Transverse colon (tissue), 4 donors: ENCODE measurements around the gene SESN1. TPM values are rescaled to one million over a fixed set of nuclear protein-coding genes. Genes with fewer than 3 reads are reported as not detected.

ENCODE experiments used
- DNase-seq: peaks from one replicate; pipeline ENCODE4 v3.0.0-alpha.2; 2019
- H3K27ac ChIP-seq, 4 donors: fragments of 200-600 bp; sonication (generic); 2 replicates each; pipeline ENCODE4 v1.5.1; 2016 to 2018; ENCODE audit warnings: inconsistent platforms in 4 of 4
- H3K27me3 ChIP-seq: fragments of 200-600 bp; sonication (generic); 2 replicates; pipeline ENCODE4 v1.5.1; 2017; ENCODE audit warnings: inconsistent platforms
- H3K36me3 ChIP-seq, 4 donors: fragments of 200-600 bp; sonication (generic); 2 replicates each; pipeline ENCODE4 v1.5.1; 2017 to 2019; ENCODE audit warnings: inconsistent platforms in 4 of 4
- H3K4me1 ChIP-seq, 4 donors: fragments of 200-600 bp; sonication (generic); 2 replicates each; pipeline ENCODE4 v1.5.1; 2017 to 2020; ENCODE audit warnings: inconsistent platforms in 4 of 4
- H3K4me3 ChIP-seq, 4 donors: fragments of 200-600 bp; sonication (generic); 1 replicate in 1 of 4; 2 replicates in 3 of 4; pipeline versions ENCODE4 v1.5.1 to v1.6.1; 2017 to 2019; ENCODE audit warnings: inconsistent platforms in 4 of 4
- H3K9me3 ChIP-seq, 2 donors: fragments of 200-600 bp; sonication (generic); 2 replicates each; pipeline ENCODE4 v1.5.1; 2017 to 2019; ENCODE audit warnings: inconsistent platforms in 2 of 2
- EP300 ChIP-seq: sonication (generic); formaldehyde crosslinking; IDR thresholded peaks from one replicate; pipeline ENCODE4 v1.6.1; 2017; ENCODE audit warnings: antibody characterized with exemption, low read depth
- POLR2A ChIP-seq: fragments of 450-650 bp; IDR thresholded peaks from one replicate; pipeline ENCODE4 v1.6.1; 2016; ENCODE audit warnings: antibody characterized with exemption, mild to moderate bottlenecking, moderate library complexity
- POLR2AphosphoS5 ChIP-seq, 3 donors: sonication (generic); formaldehyde crosslinking; IDR thresholded peaks; one replicate each; pipeline ENCODE4 v1.6.1; 2016; ENCODE audit warnings: antibody characterized with exemption in 3 of 3
- WGBS, 2 donors: methylation state at CpG; one replicate each; pipeline ENCODE4 v1.1.5; 2018; ENCODE audit warnings: low coverage in 1 of 2; 5-methylcytosine and 5-hydroxymethylcytosine counted together
- in situ Hi-C, 4 donors: fragments of 200-750 bp; cut with MboI; loops; one replicate each; pipeline versions ENCODE4 v1.15.0 to v1.15.1; 2017; ENCODE audit warnings: low sequenced_read_pairs in 3 of 4, low pct_ligation_motif_present in 1 of 4, low pct_unique_long_range_greater_than_20kb in 1 of 4
- intact Hi-C: fragments of 100-400 bp; cut with DNase I; formaldehyde crosslinking; loops from one replicate; pipeline ENCODE4 v1.15.1; 2023; ENCODE audit warnings: low total_unique reads
- total RNA-seq, 4 donors: library from RNA; depleted of rRNA; stranded (reverse); fragments of >200 nt; gene quantifications; one replicate each; pipeline ENCODE4 v1.1.0, GENCODE V29; 2016
- TF ChIP-seq, protein P1 (sequence below), 5 experiments: fragments of 200-600 bp in 3 of 5; fragments of 450-650 bp in 2 of 5; sonication (generic) in 3 of 5; IDR thresholded peaks; 1 replicate in 2 of 5; 2 replicates in 3 of 5; pipeline ENCODE4 v1.5.1; 2016 to 2017; ENCODE audit warnings: antibody characterized with exemption in 5 of 5, inconsistent platforms in 3 of 5, mild to moderate bottlenecking in 2 of 5, moderate library complexity in 1 of 5

The SESN1 gene
- total RNA-seq, 4 donors from 2014 or later = 43.1 to 73.4 (median 48.7) TPM

DNA sequence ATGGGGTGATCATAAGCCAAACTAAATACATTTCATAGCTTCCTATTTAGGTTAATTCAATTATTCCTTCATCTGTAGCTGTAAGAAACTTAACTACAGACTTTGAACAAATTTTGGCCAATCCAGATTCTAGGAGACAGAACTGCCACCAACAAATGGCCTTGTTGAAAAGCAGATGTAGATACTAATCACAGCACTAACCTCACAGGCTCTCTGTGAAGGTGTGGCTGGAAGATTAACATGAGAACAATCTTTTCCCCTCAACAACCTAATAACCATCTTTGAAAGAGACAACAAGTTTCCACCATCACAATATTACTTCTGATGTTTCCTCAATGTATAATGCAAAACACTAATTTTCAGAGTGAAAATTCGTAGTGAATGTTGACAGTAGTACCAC, 87.8 kb downstream of the SESN1 start:
- Histone ChIP-seq H3K36me3 (no peaks in the 10 kb centered on the region), H3K4me3 (peak overlapping the region in 2 of 4 donors; percentile 89 to 98), H3K9me3 (no peaks in the 10 kb centered on the region), H3K27me3 (no peaks in the 10 kb centered on the region), H3K4me1 (peaks cover 32 to 76% (median 43%) of the 10 kb centered on the region in 4 donors), H3K27ac (peak overlapping the region; percentile 3 to 99 (median 97))
- TF ChIP-seq EP300 (no peak), POLR2A (peak; percentile 9)
- 30 to 54% methylated on average over 1 of the region's 1 CpG for WGBS, 2 donors
- in situ Hi-C loops (no loop called here), intact Hi-C loops (loop anchor here (10.0 kb wide), 2 partner anchors 52 to 462 kb away; no protein-coding TSS in a partner anchor)
- no peak for DNase-seq

DNA sequence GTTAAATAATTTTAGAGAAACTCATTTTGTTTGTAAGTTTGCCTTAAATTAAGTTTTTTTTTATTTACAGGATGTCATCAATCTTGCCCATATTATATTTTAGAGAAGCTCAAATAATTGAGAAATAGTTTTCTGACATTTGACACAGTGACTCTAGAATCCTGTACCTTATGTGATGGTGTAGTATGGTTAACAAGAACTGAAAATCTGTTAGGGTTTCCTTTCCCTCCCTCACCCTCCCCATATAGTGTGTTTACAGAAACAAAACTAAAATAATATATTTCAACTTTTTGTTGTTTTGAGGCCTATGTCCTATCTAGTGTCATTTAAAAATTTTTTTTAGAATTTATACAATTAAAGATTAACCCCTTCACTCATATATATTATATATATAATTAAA, 91.8 kb downstream of the SESN1 start:
- Histone ChIP-seq H3K27ac (peak overlapping the region; percentile 78 to 98 (median 88)), H3K4me3 (peak overlapping the region in 1 of 4 donors; percentile 20)
- intact Hi-C loops = loop anchor here (10.0 kb wide), 2 partner anchors 48 to 458 kb away; no protein-coding TSS in a partner anchor

DNA sequence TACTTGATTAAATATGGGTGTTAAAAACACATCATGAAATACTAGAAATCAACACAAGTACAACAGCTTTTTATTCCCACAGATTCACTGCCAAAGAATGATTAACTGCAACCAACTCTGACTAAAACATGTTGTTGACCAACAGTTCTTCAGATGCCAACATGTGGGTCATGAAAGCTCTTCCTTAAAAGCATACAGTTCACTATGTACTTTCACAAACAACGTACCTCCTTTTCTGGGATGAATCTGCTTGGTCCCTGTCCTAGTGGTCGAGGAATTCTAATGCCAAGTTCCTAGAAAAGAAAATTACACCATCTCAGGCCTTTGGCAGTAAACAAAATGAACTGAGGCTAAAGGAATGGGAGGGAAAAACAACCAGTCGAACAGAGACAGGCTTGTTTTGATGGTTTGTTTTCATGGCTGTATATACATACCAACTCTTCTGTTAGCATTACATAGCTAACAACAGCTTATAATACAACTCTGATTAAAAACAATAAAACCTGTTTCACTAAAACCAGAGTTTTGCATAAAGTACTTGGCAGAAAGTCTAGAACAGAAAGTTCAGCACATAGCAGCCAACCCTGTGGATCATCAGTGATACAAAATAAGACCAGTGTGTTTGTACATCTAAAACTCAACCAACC, 92.5 kb downstream of the SESN1 start:
- DNase-seq = no peak
- in situ Hi-C loops (no loop called here), intact Hi-C loops (loop anchor here (10.0 kb wide), 2 partner anchors 47 to 457 kb away; no protein-coding TSS in a partner anchor)
- TF ChIP-seq EP300 (peak; percentile 57), POLR2AphosphoS5 (IDR thresholded peaks at IDR 0.05) (peak; percentile 39 to 84 (median 61)), POLR2A (no peak)
- TF ChIP-seq, protein P1, sequence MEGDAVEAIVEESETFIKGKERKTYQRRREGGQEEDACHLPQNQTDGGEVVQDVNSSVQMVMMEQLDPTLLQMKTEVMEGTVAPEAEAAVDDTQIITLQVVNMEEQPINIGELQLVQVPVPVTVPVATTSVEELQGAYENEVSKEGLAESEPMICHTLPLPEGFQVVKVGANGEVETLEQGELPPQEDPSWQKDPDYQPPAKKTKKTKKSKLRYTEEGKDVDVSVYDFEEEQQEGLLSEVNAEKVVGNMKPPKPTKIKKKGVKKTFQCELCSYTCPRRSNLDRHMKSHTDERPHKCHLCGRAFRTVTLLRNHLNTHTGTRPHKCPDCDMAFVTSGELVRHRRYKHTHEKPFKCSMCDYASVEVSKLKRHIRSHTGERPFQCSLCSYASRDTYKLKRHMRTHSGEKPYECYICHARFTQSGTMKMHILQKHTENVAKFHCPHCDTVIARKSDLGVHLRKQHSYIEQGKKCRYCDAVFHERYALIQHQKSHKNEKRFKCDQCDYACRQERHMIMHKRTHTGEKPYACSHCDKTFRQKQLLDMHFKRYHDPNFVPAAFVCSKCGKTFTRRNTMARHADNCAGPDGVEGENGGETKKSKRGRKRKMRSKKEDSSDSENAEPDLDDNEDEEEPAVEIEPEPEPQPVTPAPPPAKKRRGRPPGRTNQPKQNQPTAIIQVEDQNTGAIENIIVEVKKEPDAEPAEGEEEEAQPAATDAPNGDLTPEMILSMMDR (IDR thresholded peaks at IDR 0.05) = no peak
- 32 to 42% methylated on average over 3 of the region's 3 CpGs for WGBS, 2 donors
- Histone ChIP-seq H3K4me1 (peaks cover 26 to 67% (median 45%) of the 10 kb centered on the region in 4 donors), H3K9me3 (no peaks in the 10 kb centered on the region), H3K36me3 (peaks cover 0 to 41% (median 13%) of the 10 kb centered on the region in 4 donors), H3K27ac (peak overlapping the region; percentile 78 to 98 (median 88)), H3K27me3 (no peaks in the 10 kb centered on the region), H3K4me3 (peak overlapping the region in 1 of 4 donors; percentile 20)

More for the DNA sequence above, 91.8 kb downstream of the SESN1 start:
- peaks cover 26 to 70% (median 46%) of the 10 kb centered on the region in 4 donors for H3K4me1 ChIP-seq
- in situ Hi-C loops = no loop called here
- TF ChIP-seq, protein P1 (IDR thresholded peaks at IDR 0.05) = no peak
- TF ChIP-seq POLR2A = no peak
- TF ChIP-seq EP300 = no peak
- no peak for TF ChIP-seq POLR2AphosphoS5 (IDR thresholded peaks at IDR 0.05)
- no peaks in the 10 kb centered on the region for H3K27me3 ChIP-seq
- no peak for DNase-seq
- peaks cover 0 to 34% (median 10%) of the 10 kb centered on the region in 4 donors for H3K36me3 ChIP-seq
- H3K9me3 ChIP-seq = no peaks in the 10 kb centered on the region

DNA sequence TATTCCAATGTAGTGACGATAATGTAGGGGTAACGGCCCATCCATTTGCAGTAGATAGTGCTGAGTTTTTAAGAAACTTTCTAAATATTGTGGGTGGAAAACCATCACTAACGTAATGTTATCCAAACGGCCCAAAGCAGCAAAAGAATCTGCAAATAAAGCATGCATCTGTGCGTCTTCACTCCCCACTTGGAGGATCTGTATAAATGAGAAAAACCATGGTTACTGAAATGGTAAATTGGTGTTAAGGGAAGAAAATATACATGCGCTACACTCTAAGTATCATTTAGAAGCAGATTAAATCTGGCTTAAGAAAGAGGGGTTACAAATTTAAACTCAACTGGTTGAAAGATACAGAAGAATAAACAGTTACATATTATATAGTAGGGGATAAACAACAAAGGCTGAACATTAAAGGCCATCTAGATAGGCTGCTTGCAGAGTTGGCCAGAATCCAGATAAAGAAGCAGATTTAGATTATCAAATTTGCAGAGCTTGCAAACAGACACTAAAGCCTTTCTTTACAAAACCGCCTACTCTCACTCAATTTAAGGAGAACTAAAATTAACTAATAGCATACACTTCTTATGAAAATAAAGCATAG, 93.3 kb downstream of the SESN1 start:
- WGBS, 2 donors = 67 to 69% methylated on average over 7 of the region's 7 CpGs
- intact Hi-C loops = loop anchor here (10.0 kb wide), 2 partner anchors 47 to 457 kb away; no protein-coding TSS in a partner anchor
- in situ Hi-C loops = no loop called here
- DNase-seq = no peak
- H3K27ac ChIP-seq = peak overlapping the region; percentile 78 to 98 (median 88)
- H3K4me1 ChIP-seq = peaks cover 26 to 60% (median 42%) of the 10 kb centered on the region in 4 donors
- H3K27me3 ChIP-seq = no peaks in the 10 kb centered on the region
- TF ChIP-seq POLR2AphosphoS5 (IDR thresholded peaks at IDR 0.05) (no peak), EP300 (no peak), POLR2A (no peak)
- TF ChIP-seq, protein P1 (IDR thresholded peaks at IDR 0.05) = no peak
- no peaks in the 10 kb centered on the region for H3K9me3 ChIP-seq
- peaks cover 0 to 48% (median 13%) of the 10 kb centered on the region in 4 donors for H3K36me3 ChIP-seq
- H3K4me3 ChIP-seq = peak overlapping the region in 1 of 4 donors; percentile 20
